Upper lobe of left lung (tissue), 4 donors: ENCODE measurements around the gene SH3PXD2A.

Experiments used
- POLR2A ChIP-seq, 4 donors: fragments of 450-650 bp; IDR thresholded peaks; one replicate each; pipeline ENCODE4 v1.5.1; 2016 to 2017; ENCODE audit warnings: antibody characterized with exemption in 4 of 4, mild to moderate bottlenecking in 2 of 4
- POLR2AphosphoS5 ChIP-seq, 2 donors: sonication (generic); formaldehyde crosslinking; IDR thresholded peaks; one replicate each; pipeline ENCODE4 v1.5.1; 2017; ENCODE audit warnings: antibody characterized with exemption in 2 of 2
- TF ChIP-seq, protein P1 (sequence below), 6 experiments: fragments of 450-650 bp in 4 of 6; fragments of 200-600 bp in 2 of 6; sonication (generic) in 2 of 6; IDR thresholded peaks; one replicate each; pipeline ENCODE4 v1.5.1; 2016 to 2019; ENCODE audit warnings: antibody characterized with exemption in 6 of 6

DNA sequence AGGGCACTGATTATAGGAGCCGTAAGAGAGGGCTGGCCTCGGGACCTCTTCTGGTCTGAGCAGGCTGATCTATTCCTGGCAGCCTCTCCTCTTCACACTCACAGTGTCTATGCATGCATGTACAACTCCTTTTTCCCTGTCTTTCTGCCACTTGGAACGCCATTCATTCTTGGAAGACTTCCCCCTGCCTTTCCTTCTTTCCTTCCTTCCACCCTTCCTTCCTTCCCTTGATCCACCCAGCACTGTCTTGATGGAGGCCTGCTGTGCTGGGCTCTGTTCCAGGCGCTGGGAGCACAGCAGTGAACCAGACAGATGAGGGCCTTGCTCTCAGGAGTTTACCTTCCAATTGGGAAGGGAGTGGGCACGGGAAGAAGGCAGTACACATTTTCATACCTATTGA lies 114.8 kb downstream of the SH3PXD2A start:
- TF ChIP-seq POLR2AphosphoS5 (IDR thresholded peaks at IDR 0.05), result no peak
- no peak for TF ChIP-seq POLR2A (IDR thresholded peaks at IDR 0.05)
- TF ChIP-seq, protein P1, sequence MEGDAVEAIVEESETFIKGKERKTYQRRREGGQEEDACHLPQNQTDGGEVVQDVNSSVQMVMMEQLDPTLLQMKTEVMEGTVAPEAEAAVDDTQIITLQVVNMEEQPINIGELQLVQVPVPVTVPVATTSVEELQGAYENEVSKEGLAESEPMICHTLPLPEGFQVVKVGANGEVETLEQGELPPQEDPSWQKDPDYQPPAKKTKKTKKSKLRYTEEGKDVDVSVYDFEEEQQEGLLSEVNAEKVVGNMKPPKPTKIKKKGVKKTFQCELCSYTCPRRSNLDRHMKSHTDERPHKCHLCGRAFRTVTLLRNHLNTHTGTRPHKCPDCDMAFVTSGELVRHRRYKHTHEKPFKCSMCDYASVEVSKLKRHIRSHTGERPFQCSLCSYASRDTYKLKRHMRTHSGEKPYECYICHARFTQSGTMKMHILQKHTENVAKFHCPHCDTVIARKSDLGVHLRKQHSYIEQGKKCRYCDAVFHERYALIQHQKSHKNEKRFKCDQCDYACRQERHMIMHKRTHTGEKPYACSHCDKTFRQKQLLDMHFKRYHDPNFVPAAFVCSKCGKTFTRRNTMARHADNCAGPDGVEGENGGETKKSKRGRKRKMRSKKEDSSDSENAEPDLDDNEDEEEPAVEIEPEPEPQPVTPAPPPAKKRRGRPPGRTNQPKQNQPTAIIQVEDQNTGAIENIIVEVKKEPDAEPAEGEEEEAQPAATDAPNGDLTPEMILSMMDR (IDR thresholded peaks at IDR 0.05), result no peak
